ENCODE results near the gene BORCS5. TPM values are rescaled to one million over a fixed set of nuclear protein-coding genes. Genes with fewer than 3 reads are reported as not detected.

Gene BORCS5
- total RNA-seq, 1 donor from 2014 or later: 3.0 TPM

- no peaks in the 10 kb centered on the region for H3K4me1 ChIP-seq
- no peak for DNase-seq (ENCODE audit: low spot score in 2 of 2)
- H3K27ac ChIP-seq: no peak overlapping the region
- TF ChIP-seq CTCF (IDR thresholded peaks at IDR 0.05): no peak
- H3K27me3 ChIP-seq: no peaks in the 10 kb centered on the region
- peaks cover 16 to 56% of the 10 kb centered on the region in 2 donors for H3K36me3 ChIP-seq
- H3K4me3 ChIP-seq: no peak overlapping the region
- intact Hi-C loops (cut with DNase I): no loop called here
- no peaks in the 10 kb centered on the region for H3K9me3 ChIP-seq
Measured at GRCh38 chr12:12482959-12483358, 126.1 kb downstream of the BORCS5 start.

GRCh38 chr12:12483438-12483837, 126.6 kb downstream of the BORCS5 start:
- intact Hi-C loops (cut with DNase I): no loop called here
- Histone ChIP-seq H3K4me3 (no peak overlapping the region), H3K4me1 (no peaks in the 10 kb centered on the region), H3K27me3 (no peaks in the 10 kb centered on the region), H3K9me3 (no peaks in the 10 kb centered on the region), H3K36me3 (peaks cover 16 to 52% of the 10 kb centered on the region in 2 donors), H3K27ac (no peak overlapping the region)
- no peak for DNase-seq (ENCODE audit: low spot score in 2 of 2)
- TF ChIP-seq CTCF (IDR thresholded peaks at IDR 0.05): no peak

- Histone ChIP-seq H3K4me3 (no peak overlapping the region), H3K9me3 (no peaks in the 10 kb centered on the region), H3K36me3 (peaks cover 12 to 41% of the 10 kb centered on the region in 2 donors), H3K27me3 (no peaks in the 10 kb centered on the region), H3K4me1 (no peaks in the 10 kb centered on the region), H3K27ac (no peak overlapping the region)
- intact Hi-C loops (cut with DNase I): no loop called here
- DNase-seq (ENCODE audit: low spot score in 2 of 2): no peak
- TF ChIP-seq CTCF (IDR thresholded peaks at IDR 0.05): no peak
Measured at GRCh38 chr12:12486661-12487240, 129.9 kb downstream of the BORCS5 start.

- DNase-seq (ENCODE audit: low spot score in 2 of 2): no peak
- Histone ChIP-seq H3K36me3 (peaks cover 10 to 36% of the 10 kb centered on the region in 2 donors), H3K27me3 (no peaks in the 10 kb centered on the region), H3K4me3 (no peak overlapping the region), H3K4me1 (no peaks in the 10 kb centered on the region), H3K9me3 (no peaks in the 10 kb centered on the region), H3K27ac (no peak overlapping the region)
- intact Hi-C loops (cut with DNase I): no loop called here
- no peak for TF ChIP-seq CTCF (IDR thresholded peaks at IDR 0.05)
Measured at GRCh38 chr12:12487490-12487889, 130.6 kb downstream of the BORCS5 start.

- no peak for TF ChIP-seq CTCF (IDR thresholded peaks at IDR 0.05)
- peaks cover 5 to 32% of the 10 kb centered on the region in 2 donors for H3K36me3 ChIP-seq
- H3K27me3 ChIP-seq: no peaks in the 10 kb centered on the region
- H3K9me3 ChIP-seq: no peaks in the 10 kb centered on the region
- DNase-seq (ENCODE audit: low spot score in 2 of 2): no peak
- no peak overlapping the region for H3K27ac ChIP-seq
- intact Hi-C loops (cut with DNase I): no loop called here
- no peaks in the 10 kb centered on the region for H3K4me1 ChIP-seq
- no peak overlapping the region for H3K4me3 ChIP-seq
Measured at GRCh38 chr12:12488296-12488695, 131.4 kb downstream of the BORCS5 start.
